ENCODE data around the gene AADACL4. TPM values are rescaled to one million over a fixed set of nuclear protein-coding genes. Genes with fewer than 3 reads are reported as not detected.
A peak's percentile ranks its signal among the peaks of the same experiment; 100 is the strongest.

Gene AADACL4
- total RNA-seq, 1 donor from 2014 or later, result not detected

DNA sequence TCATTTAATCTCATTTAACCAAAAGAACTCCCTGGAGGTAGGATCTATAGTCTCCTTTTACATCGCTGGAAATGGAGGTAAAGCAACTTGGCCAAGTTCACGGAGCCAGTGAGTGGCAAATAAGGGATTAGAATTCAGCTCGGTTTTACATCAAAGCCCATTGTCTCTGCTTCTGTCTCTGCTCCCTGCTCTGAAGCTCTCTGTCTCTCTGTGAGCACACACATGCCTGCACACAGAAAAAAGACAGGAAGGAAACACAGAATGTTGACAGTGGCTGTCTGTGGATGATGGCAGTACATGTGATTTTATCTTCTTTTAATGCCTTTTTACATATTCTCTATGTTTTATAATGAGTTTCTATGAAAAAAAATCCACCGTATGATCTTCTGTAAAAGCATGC is 17.0 kb upstream of the AADACL4 start:
- ATAC-seq (no peak), DNase-seq (no peak)
- Histone ChIP-seq H3K4me3 (no peak overlapping the region), H3K4me1 (peaks cover 1% of the 10 kb centered on the region), H3K27me3 (no peaks in the 10 kb centered on the region), H3K27ac (no peak overlapping the region), H3K9me3 (no peaks in the 10 kb centered on the region), H3K36me3 (no peaks in the 10 kb centered on the region)
- intact Hi-C loops (cut with DNase I), result no loop called here
- TF ChIP-seq, protein P1, sequence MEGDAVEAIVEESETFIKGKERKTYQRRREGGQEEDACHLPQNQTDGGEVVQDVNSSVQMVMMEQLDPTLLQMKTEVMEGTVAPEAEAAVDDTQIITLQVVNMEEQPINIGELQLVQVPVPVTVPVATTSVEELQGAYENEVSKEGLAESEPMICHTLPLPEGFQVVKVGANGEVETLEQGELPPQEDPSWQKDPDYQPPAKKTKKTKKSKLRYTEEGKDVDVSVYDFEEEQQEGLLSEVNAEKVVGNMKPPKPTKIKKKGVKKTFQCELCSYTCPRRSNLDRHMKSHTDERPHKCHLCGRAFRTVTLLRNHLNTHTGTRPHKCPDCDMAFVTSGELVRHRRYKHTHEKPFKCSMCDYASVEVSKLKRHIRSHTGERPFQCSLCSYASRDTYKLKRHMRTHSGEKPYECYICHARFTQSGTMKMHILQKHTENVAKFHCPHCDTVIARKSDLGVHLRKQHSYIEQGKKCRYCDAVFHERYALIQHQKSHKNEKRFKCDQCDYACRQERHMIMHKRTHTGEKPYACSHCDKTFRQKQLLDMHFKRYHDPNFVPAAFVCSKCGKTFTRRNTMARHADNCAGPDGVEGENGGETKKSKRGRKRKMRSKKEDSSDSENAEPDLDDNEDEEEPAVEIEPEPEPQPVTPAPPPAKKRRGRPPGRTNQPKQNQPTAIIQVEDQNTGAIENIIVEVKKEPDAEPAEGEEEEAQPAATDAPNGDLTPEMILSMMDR (IDR thresholded peaks at IDR 0.05), result no peak

DNA sequence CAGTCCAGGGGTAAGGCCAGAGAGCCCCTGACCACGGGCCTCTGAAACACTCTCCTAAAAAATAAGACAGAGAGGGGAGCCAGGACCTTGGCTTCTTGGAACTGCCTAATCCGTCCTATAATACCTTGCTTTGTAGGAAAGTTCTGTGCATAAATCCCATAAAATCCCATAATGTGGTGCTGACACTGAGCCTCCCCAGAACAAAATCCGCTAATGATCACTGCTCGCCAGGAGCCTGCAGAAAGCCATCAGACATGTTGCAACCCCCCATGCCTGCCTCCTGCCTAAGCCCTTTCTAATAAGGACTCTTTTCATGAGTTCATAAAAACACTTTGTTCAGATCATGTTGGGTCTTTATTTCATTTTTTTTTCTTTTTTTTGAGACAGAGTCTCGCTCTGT is 16.6 kb upstream of the AADACL4 start:
- Histone ChIP-seq H3K9me3 (no peaks in the 10 kb centered on the region), H3K4me3 (no peak overlapping the region), H3K27ac (no peak overlapping the region), H3K36me3 (no peaks in the 10 kb centered on the region), H3K4me1 (no peaks in the 10 kb centered on the region), H3K27me3 (no peaks in the 10 kb centered on the region)
- intact Hi-C loops (cut with DNase I), result no loop called here
- ATAC-seq (no peak), DNase-seq (no peak)
- TF ChIP-seq, protein P1 (IDR thresholded peaks at IDR 0.05), result no peak

DNA sequence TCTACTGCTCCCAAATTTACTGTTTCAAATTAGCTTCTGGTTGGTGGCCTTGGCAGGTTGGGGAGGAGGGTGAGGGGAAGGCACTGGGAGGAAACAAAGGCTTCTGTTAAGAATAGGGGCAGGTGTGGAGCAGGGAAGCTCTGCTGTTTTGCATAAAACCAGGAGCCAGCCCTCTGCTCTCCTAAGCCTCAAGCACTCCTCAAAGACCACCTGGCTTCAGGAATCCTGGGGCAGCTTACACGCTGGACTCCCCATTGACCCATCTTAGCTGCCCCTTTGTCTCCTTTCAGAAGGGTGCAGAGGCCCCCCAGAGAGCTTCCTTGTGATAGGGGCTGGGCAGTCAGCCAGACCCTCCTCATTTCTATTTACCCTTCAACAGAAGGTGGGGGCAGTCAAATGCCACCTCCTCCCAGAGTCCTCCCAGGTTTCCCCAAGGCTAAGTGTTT is 14.4 kb upstream of the AADACL4 start:
- H3K27ac ChIP-seq, result no peak overlapping the region

DNA sequence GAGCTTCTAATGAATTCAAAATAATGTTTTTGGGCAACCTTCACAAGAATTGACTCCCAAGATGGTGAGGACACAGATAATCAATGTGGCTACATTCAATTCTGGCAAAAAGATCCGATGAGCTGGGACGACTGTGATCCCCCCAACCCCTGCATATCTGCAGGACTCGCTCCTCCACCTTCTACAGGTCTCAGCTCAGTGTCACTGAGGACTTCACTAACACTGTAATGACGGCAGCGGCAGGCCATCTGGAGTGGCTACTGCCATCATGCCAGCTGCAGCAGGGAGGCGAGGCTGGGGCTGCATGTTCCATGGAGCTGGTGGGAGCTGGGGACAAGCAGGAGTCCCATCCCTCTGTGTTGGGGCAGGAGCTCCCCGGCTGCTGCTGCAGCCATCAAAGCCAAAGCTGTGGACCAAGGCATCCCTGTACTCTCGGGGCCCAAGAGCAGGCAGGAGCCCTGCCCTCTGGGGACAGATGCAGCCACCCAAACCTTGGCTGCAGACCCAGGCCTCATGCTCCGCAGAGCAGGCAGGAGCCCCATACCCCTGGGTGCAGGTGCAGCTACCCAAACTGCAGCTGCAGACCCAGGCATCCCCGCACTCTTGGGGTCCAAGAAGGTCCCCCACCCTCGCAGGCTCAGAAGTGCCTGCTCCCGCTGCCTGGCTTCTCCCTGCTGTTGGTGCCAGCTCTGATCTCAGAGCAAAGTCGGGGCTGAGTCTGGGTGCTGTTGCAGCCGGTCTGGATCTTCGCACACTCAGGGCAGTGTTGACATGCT is 13.7 kb upstream of the AADACL4 start:
- TF ChIP-seq, protein P1 (IDR thresholded peaks at IDR 0.05), result no peak
- ATAC-seq (no peak), DNase-seq (peak; percentile 39)
- Histone ChIP-seq H3K9me3 (no peaks in the 10 kb centered on the region), H3K4me3 (no peak overlapping the region), H3K27me3 (no peaks in the 10 kb centered on the region), H3K36me3 (no peaks in the 10 kb centered on the region), H3K4me1 (peaks cover 4% of the 10 kb centered on the region), H3K27ac (no peak overlapping the region)
- intact Hi-C loops (cut with DNase I), result no loop called here

More for the DNA sequence above, 14.4 kb upstream of the AADACL4 start:
- TF ChIP-seq, protein P1 (IDR thresholded peaks at IDR 0.05), result no peak
- Histone ChIP-seq H3K9me3 (no peaks in the 10 kb centered on the region), H3K27me3 (no peaks in the 10 kb centered on the region), H3K4me3 (no peak overlapping the region), H3K36me3 (no peaks in the 10 kb centered on the region), H3K4me1 (peaks cover 3% of the 10 kb centered on the region)
- intact Hi-C loops (cut with DNase I), result no loop called here
- peak; percentile 22 for DNase-seq
- ATAC-seq, result no peak

DNA sequence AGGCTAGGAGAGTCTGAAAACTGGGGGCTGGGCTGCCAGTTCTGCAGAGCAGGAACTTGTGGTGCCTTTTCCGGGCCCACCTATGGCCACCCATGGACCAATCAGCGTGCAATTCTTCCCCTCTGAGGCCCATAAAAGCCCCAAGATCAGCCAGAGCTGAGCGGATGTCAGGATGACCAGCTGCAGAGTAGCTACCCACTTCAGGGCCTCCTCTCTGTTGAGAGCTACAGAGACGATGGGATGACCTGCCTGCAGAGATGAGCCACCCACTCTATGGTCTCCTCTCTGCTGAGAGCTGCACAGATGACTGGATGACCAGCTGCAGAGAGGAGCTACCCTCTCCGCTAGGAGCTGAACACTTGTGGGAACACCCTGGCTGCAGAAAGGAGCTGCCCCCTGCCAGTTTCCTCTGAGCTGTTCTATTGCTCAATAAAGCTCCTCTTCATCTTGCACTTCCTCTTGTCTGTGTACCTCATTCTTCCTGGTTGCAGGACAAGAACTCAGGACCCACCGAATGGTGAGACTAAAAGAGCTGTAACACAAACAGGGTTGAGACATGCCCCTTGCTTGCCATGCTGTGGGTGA is 12.8 kb upstream of the AADACL4 start:
- DNase-seq (no peak), ATAC-seq (peak; percentile 57)
- no peaks in the 10 kb centered on the region for H3K36me3 ChIP-seq
- no peaks in the 10 kb centered on the region for H3K27me3 ChIP-seq
- TF ChIP-seq, protein P1 (IDR thresholded peaks at IDR 0.05), result no peak
- H3K27ac ChIP-seq, result no peak overlapping the region
- intact Hi-C loops (cut with DNase I), result no loop called here
- no peak overlapping the region for H3K4me3 ChIP-seq
- peaks cover 4% of the 10 kb centered on the region for H3K4me1 ChIP-seq
- no peaks in the 10 kb centered on the region for H3K9me3 ChIP-seq
